ENCODE measurements around the gene MAPK8IP2. TPM values are rescaled to one million over a fixed set of nuclear protein-coding genes. Genes with fewer than 3 reads are reported as not detected.

Gene MAPK8IP2
- total and polyA plus RNA-seq, 2 of the 13 experiments (the other 11 are each of a cell fraction or from before 2014, with no cell fraction given) = 1.3 to 2.6 TPM

- H3K79me2 ChIP-seq (ENCODE audit: insufficient read depth, low read length) = no peaks in the 10 kb centered on the region
- intact Hi-C loops (cut with micrococcal nuclease; ENCODE audit: unreplicated experiment) (loop anchor here (5.0 kb wide), 1 partner anchor 33 kb away; the partner anchor contains the start of gene SCO2), in situ Hi-C loops (cut with HindIII; ENCODE audit: extremely low pct_ligation_motif_present, low pct_unique_long_range_greater_than_20kb) (no loop called here)
- H4K20me1 ChIP-seq (ENCODE audit: insufficient read depth, low read length) = no peaks in the 10 kb centered on the region
- H3K4me1 ChIP-seq (ENCODE audit: insufficient read depth, low read length) = peaks cover 11% of the 10 kb centered on the region
- CTCF ChIA-PET (ENCODE audit: low intra/inter-chr PET ratio, low total read pairs) = no interaction called here
- H3K4me3 ChIP-seq (replicated peaks in 1 of 3; ENCODE audit: insufficient read depth in 1 of 3, low read depth in 2 of 3, low read length in 3 of 3) = no peak overlapping the region
- no peak overlapping the region for H3K4me2 ChIP-seq (ENCODE audit: low read depth, low read length)
- no peaks in the 10 kb centered on the region for H3K9me3 ChIP-seq (ENCODE audit: low read length)
- POLR2A ChIA-PET = no interaction called here
- H3K36me3 ChIP-seq (replicated peaks in 1 of 2; ENCODE audit: control insufficient read depth in 1 of 2, insufficient read depth in 2 of 2, low read length in 2 of 2) = no peaks in the 10 kb centered on the region
- H3K27me3 ChIP-seq (ENCODE audit: control insufficient read depth in 1 of 2, insufficient read depth in 2 of 2, low read length in 2 of 2) = peaks cover 0 to 30% of the 10 kb centered on the region in 2 experiments; a peak in 2 of 5 replicates
- no peak overlapping the region for H2AFZ ChIP-seq (ENCODE audit: low read length)
- no peak overlapping the region for H3K27ac ChIP-seq (ENCODE audit: extremely low read length, insufficient read depth, low read length)
- H3K9ac ChIP-seq (ENCODE audit: insufficient read depth, low read depth, low read length) = no peak overlapping the region
- 57% methylated on average over 3 of the region's 3 CpGs for WGBS (ENCODE audit: low lambda C conversion rate)
- no TSS peak for BruUV-seq (replicated peaks)
- TF ChIP-seq DR1 (CRISPR knock-in tag; IDR thresholded peaks at IDR 0.05) = no peak
- TF ChIP-seq FOXO1 (CRISPR knock-in tag; IDR thresholded peaks at IDR 0.05) = no peak
- no peak for TF ChIP-seq TAF15 (IDR thresholded peaks at IDR 0.05; ENCODE audit: low read depth, low read length, poor library complexity, severe bottlenecking)
- TF ChIP-seq ZBTB3 (CRISPR knock-in tag; IDR thresholded peaks at IDR 0.05; ENCODE audit: borderline replicate concordance, low read depth) = no peak
- no peak for TF ChIP-seq CBFB (CRISPR knock-in tag; IDR thresholded peaks at IDR 0.05)
- TF ChIP-seq, protein P1, sequence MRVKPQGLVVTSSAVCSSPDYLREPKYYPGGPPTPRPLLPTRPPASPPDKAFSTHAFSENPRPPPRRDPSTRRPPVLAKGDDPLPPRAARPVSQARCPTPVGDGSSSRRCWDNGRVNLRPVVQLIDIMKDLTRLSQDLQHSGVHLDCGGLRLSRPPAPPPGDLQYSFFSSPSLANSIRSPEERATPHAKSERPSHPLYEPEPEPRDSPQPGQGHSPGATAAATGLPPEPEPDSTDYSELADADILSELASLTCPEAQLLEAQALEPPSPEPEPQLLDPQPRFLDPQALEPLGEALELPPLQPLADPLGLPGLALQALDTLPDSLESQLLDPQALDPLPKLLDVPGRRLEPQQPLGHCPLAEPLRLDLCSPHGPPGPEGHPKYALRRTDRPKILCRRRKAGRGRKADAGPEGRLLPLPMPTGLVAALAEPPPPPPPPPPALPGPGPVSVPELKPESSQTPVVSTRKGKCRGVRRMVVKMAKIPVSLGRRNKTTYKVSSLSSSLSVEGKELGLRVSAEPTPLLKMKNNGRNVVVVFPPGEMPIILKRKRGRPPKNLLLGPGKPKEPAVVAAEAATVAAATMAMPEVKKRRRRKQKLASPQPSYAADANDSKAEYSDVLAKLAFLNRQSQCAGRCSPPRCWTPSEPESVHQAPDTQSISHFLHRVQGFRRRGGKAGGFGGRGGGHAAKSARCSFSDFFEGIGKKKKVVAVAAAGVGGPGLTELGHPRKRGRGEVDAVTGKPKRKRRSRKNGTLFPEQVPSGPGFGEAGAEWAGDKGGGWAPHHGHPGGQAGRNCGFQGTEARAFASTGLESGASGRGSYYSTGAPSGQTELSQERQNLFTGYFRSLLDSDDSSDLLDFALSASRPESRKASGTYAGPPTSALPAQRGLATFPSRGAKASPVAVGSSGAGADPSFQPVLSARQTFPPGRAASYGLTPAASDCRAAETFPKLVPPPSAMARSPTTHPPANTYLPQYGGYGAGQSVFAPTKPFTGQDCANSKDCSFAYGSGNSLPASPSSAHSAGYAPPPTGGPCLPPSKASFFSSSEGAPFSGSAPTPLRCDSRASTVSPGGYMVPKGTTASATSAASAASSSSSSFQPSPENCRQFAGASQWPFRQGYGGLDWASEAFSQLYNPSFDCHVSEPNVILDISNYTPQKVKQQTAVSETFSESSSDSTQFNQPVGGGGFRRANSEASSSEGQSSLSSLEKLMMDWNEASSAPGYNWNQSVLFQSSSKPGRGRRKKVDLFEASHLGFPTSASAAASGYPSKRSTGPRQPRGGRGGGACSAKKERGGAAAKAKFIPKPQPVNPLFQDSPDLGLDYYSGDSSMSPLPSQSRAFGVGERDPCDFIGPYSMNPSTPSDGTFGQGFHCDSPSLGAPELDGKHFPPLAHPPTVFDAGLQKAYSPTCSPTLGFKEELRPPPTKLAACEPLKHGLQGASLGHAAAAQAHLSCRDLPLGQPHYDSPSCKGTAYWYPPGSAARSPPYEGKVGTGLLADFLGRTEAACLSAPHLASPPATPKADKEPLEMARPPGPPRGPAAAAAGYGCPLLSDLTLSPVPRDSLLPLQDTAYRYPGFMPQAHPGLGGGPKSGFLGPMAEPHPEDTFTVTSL (CRISPR knock-in tag; IDR thresholded peaks at IDR 0.05; ENCODE audit: borderline replicate concordance) = no peak
- TF ChIP-seq SRY (CRISPR knock-in tag; IDR thresholded peaks at IDR 0.05) = no peak
- no peak for ATAC-seq
- FAIRE-seq = no peak
- no peak for DNase-seq (ENCODE audit: low spot score)
Observed at GRCh38 chr22:50560034-50560433, 40.6 kb upstream of the MAPK8IP2 start.
